Measurements from ENCODE around the gene LRRC49.

The LRRC49 gene

DNA sequence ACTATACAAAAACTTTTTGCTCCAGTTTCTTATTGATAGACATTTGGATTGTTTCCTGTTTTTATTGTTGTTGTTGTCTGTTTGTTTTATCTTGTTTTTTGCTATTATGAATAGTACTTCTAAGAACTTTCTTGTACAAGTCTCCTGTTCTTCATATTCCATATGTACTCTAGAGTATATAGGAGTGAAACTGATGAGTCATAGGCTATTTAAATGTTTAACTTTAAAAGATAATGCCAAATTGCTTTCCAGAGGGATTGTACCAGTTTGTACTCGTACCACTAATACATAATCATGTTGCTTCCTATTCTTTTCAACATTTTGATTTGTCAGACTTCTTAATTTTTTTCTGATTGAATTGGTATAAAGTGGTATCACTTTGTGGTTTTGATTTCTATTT is 19.6 kb downstream of the LRRC49 start:
- TF ChIP-seq SNAI2 (CRISPR knock-in tag; IDR thresholded peaks at IDR 0.05) (no peak), ZNF8 (CRISPR knock-in tag; IDR thresholded peaks at IDR 0.05) (no peak), ISL1 (CRISPR knock-in tag; IDR thresholded peaks at IDR 0.05) (no peak), CSDC2 (CRISPR knock-in tag; IDR thresholded peaks at IDR 0.05) (no peak), ZNF70 (CRISPR knock-in tag; IDR thresholded peaks at IDR 0.05) (no peak), OSR1 (CRISPR knock-in tag; IDR thresholded peaks at IDR 0.05) (no peak), BACH2 (CRISPR knock-in tag; IDR thresholded peaks at IDR 0.05; ENCODE audit: borderline replicate concordance) (no peak), ARNTL (CRISPR knock-in tag; IDR thresholded peaks at IDR 0.05; ENCODE audit: borderline replicate concordance, low read depth) (no peak), PPARA (CRISPR knock-in tag; IDR thresholded peaks at IDR 0.05; ENCODE audit: borderline replicate concordance) (no peak), TCF4 (CRISPR knock-in tag; IDR thresholded peaks at IDR 0.05; ENCODE audit: borderline replicate concordance) (no peak), GLIS3 (CRISPR knock-in tag; IDR thresholded peaks at IDR 0.05) (no peak), RARB (CRISPR knock-in tag; IDR thresholded peaks at IDR 0.05) (no peak), ZFP30 (CRISPR knock-in tag; IDR thresholded peaks at IDR 0.05) (no peak), ZNF565 (CRISPR knock-in tag; conservative IDR thresholded peaks at IDR 0.05; ENCODE audit: low read depth) (no peak), TOX (CRISPR knock-in tag; IDR thresholded peaks at IDR 0.05; ENCODE audit: borderline replicate concordance) (no peak)
- TF ChIP-seq, protein P1, sequence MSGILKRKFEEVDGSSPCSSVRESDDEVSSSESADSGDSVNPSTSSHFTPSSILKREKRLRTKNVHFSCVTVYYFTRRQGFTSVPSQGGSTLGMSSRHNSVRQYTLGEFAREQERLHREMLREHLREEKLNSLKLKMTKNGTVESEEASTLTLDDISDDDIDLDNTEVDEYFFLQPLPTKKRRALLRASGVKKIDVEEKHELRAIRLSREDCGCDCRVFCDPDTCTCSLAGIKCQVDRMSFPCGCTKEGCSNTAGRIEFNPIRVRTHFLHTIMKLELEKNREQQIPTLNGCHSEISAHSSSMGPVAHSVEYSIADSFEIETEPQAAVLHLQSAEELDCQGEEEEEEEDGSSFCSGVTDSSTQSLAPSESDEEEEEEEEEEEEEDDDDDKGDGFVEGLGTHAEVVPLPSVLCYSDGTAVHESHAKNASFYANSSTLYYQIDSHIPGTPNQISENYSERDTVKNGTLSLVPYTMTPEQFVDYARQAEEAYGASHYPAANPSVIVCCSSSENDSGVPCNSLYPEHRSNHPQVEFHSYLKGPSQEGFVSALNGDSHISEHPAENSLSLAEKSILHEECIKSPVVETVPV (CRISPR knock-in tag; IDR thresholded peaks at IDR 0.05): no peak
- TF ChIP-seq, protein P2, sequence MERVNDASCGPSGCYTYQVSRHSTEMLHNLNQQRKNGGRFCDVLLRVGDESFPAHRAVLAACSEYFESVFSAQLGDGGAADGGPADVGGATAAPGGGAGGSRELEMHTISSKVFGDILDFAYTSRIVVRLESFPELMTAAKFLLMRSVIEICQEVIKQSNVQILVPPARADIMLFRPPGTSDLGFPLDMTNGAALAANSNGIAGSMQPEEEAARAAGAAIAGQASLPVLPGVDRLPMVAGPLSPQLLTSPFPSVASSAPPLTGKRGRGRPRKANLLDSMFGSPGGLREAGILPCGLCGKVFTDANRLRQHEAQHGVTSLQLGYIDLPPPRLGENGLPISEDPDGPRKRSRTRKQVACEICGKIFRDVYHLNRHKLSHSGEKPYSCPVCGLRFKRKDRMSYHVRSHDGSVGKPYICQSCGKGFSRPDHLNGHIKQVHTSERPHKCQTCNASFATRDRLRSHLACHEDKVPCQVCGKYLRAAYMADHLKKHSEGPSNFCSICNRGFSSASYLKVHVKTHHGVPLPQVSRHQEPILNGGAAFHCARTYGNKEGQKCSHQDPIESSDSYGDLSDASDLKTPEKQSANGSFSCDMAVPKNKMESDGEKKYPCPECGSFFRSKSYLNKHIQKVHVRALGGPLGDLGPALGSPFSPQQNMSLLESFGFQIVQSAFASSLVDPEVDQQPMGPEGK (CRISPR knock-in tag; IDR thresholded peaks at IDR 0.05; ENCODE audit: borderline replicate concordance): no peak
- TF ChIP-seq, protein P3, sequence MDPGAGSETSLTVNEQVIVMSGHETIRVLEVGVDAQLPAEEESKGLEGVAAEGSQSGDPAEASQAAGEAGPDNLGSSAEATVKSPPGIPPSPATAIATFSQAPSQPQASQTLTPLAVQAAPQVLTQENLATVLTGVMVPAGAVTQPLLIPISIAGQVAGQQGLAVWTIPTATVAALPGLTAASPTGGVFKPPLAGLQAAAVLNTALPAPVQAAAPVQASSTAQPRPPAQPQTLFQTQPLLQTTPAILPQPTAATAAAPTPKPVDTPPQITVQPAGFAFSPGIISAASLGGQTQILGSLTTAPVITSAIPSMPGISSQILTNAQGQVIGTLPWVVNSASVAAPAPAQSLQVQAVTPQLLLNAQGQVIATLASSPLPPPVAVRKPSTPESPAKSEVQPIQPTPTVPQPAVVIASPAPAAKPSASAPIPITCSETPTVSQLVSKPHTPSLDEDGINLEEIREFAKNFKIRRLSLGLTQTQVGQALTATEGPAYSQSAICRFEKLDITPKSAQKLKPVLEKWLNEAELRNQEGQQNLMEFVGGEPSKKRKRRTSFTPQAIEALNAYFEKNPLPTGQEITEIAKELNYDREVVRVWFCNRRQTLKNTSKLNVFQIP (CRISPR knock-in tag; IDR thresholded peaks at IDR 0.05; ENCODE audit: borderline replicate concordance, low read depth): no peak
- TF ChIP-seq, protein P4, sequence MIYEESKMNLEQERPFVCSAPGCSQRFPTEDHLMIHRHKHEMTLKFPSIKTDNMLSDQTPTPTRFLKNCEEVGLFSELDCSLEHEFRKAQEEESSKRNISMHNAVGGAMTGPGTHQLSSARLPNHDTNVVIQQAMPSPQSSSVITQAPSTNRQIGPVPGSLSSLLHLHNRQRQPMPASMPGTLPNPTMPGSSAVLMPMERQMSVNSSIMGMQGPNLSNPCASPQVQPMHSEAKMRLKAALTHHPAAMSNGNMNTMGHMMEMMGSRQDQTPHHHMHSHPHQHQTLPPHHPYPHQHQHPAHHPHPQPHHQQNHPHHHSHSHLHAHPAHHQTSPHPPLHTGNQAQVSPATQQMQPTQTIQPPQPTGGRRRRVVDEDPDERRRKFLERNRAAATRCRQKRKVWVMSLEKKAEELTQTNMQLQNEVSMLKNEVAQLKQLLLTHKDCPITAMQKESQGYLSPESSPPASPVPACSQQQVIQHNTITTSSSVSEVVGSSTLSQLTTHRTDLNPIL (CRISPR knock-in tag; IDR thresholded peaks at IDR 0.05; ENCODE audit: low read depth): no peak
- ATAC-seq: no peak

DNA sequence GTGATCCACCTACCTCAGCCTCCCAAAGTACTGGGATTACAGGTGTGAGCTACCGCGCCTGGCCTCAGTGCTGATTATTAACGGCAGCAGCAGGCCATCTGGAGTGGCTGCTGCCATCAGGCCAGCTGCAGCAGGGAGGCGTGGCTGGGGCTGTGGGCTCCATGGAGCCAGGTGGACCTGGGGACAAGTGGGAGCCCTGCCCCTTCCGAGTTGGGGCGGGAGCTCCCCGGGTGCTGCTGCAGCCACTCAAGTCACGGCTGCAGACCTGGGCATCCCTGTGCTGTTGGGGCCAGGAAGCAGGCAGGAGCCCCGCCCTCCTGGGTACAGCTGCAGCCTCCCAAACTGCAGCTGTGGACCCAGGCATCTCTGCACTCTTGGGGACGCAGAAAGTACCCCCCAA is 23.9 kb downstream of the LRRC49 start:
- TF ChIP-seq ZFP3 (CRISPR knock-in tag; IDR thresholded peaks at IDR 0.05) (no peak), SNAI2 (CRISPR knock-in tag; IDR thresholded peaks at IDR 0.05) (no peak), ZFP30 (CRISPR knock-in tag; IDR thresholded peaks at IDR 0.05) (no peak), TOX (CRISPR knock-in tag; IDR thresholded peaks at IDR 0.05; ENCODE audit: borderline replicate concordance) (no peak), ZNF8 (CRISPR knock-in tag; IDR thresholded peaks at IDR 0.05) (no peak), RARB (CRISPR knock-in tag; IDR thresholded peaks at IDR 0.05) (no peak), ZNF70 (CRISPR knock-in tag; IDR thresholded peaks at IDR 0.05) (no peak), PPARA (CRISPR knock-in tag; IDR thresholded peaks at IDR 0.05; ENCODE audit: borderline replicate concordance) (no peak), ESRRG (CRISPR knock-in tag; IDR thresholded peaks at IDR 0.05) (no peak), ZNF565 (CRISPR knock-in tag; conservative IDR thresholded peaks at IDR 0.05; ENCODE audit: low read depth) (no peak), ISL1 (CRISPR knock-in tag; IDR thresholded peaks at IDR 0.05) (no peak), GLIS3 (CRISPR knock-in tag; IDR thresholded peaks at IDR 0.05) (no peak), CSDC2 (CRISPR knock-in tag; IDR thresholded peaks at IDR 0.05) (no peak), ZC3H10 (CRISPR knock-in tag; IDR thresholded peaks at IDR 0.05) (no peak)
- TF ChIP-seq, protein P1 (CRISPR knock-in tag; IDR thresholded peaks at IDR 0.05): no peak
- TF ChIP-seq, protein P3 (CRISPR knock-in tag; IDR thresholded peaks at IDR 0.05; ENCODE audit: borderline replicate concordance, low read depth): no peak
- TF ChIP-seq, protein P5, sequence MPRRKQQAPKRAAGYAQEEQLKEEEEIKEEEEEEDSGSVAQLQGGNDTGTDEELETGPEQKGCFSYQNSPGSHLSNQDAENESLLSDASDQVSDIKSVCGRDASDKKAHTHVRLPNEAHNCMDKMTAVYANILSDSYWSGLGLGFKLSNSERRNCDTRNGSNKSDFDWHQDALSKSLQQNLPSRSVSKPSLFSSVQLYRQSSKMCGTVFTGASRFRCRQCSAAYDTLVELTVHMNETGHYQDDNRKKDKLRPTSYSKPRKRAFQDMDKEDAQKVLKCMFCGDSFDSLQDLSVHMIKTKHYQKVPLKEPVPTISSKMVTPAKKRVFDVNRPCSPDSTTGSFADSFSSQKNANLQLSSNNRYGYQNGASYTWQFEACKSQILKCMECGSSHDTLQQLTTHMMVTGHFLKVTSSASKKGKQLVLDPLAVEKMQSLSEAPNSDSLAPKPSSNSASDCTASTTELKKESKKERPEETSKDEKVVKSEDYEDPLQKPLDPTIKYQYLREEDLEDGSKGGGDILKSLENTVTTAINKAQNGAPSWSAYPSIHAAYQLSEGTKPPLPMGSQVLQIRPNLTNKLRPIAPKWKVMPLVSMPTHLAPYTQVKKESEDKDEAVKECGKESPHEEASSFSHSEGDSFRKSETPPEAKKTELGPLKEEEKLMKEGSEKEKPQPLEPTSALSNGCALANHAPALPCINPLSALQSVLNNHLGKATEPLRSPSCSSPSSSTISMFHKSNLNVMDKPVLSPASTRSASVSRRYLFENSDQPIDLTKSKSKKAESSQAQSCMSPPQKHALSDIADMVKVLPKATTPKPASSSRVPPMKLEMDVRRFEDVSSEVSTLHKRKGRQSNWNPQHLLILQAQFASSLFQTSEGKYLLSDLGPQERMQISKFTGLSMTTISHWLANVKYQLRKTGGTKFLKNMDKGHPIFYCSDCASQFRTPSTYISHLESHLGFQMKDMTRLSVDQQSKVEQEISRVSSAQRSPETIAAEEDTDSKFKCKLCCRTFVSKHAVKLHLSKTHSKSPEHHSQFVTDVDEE (CRISPR knock-in tag; IDR thresholded peaks at IDR 0.05): no peak
- TF ChIP-seq, protein P2 (CRISPR knock-in tag; IDR thresholded peaks at IDR 0.05; ENCODE audit: borderline replicate concordance): no peak
- ATAC-seq: no peak
